Measurements from ENCODE around the gene KIF26A. TPM values are rescaled to one million over a fixed set of nuclear protein-coding genes. Genes with fewer than 3 reads are reported as not detected.

Gene KIF26A
- total and polyA plus RNA-seq, 2 donors (not counting 1 experiment from before 2014, with no cell fraction given), result 0.15 TPM; not detected in 1

- Histone ChIP-seq H3K79me2 (ENCODE audit: control insufficient read depth, insufficient read depth, low read length) (no peaks in the 10 kb centered on the region), H2AFZ (ENCODE audit: insufficient read depth, low read depth, low read length, poor library complexity, severe bottlenecking) (no peak overlapping the region), H3K36me3 (replicated peaks in 1 of 2; ENCODE audit: control extremely low read depth in 1 of 2, control insufficient read depth in 1 of 2, extremely low read depth in 1 of 2, insufficient read depth in 2 of 2, low read length in 1 of 2) (no peaks in the 10 kb centered on the region), H4K20me1 (ENCODE audit: control insufficient read depth, insufficient read depth, low read length, poor library complexity, severe bottlenecking) (no peaks in the 10 kb centered on the region), H3K4me1 (ENCODE audit: control insufficient read depth in 2 of 2, insufficient read depth in 2 of 2, low read length in 2 of 2) (peaks cover 16 to 17% of the 10 kb centered on the region in 2 donors), H3K4me3 (ENCODE audit: control extremely low read depth in 1 of 5, extremely low read depth in 1 of 5, insufficient read depth in 1 of 5, low read depth in 2 of 5, low read length in 4 of 5) (no peak overlapping the region), H3K9ac (ENCODE audit: low read length) (no peak overlapping the region), H3K9me3 (ENCODE audit: control extremely low read depth in 1 of 3, control insufficient read depth in 2 of 3, insufficient read depth in 1 of 3, low read length in 2 of 3) (peaks cover 0 to 45% (median 16%) of the 10 kb centered on the region in 3 donors), H3K4me2 (replicated peaks; ENCODE audit: low read depth, low read length, poor library complexity, severe bottlenecking) (no peak overlapping the region), H3K27me3 (replicated peaks in 1 of 4; ENCODE audit: control extremely low read depth in 1 of 4, control insufficient read depth in 3 of 4, insufficient read depth in 4 of 4, low read length in 3 of 4) (peaks cover 0 to 56% (median 17%) of the 10 kb centered on the region in 4 experiments), H3K27ac (ENCODE audit: low read length in 2 of 2) (no peak overlapping the region)
- H3K4me1 Mint-ChIP-seq, result peaks cover 8% of the 10 kb centered on the region
- TF ChIP-seq, protein P1, sequence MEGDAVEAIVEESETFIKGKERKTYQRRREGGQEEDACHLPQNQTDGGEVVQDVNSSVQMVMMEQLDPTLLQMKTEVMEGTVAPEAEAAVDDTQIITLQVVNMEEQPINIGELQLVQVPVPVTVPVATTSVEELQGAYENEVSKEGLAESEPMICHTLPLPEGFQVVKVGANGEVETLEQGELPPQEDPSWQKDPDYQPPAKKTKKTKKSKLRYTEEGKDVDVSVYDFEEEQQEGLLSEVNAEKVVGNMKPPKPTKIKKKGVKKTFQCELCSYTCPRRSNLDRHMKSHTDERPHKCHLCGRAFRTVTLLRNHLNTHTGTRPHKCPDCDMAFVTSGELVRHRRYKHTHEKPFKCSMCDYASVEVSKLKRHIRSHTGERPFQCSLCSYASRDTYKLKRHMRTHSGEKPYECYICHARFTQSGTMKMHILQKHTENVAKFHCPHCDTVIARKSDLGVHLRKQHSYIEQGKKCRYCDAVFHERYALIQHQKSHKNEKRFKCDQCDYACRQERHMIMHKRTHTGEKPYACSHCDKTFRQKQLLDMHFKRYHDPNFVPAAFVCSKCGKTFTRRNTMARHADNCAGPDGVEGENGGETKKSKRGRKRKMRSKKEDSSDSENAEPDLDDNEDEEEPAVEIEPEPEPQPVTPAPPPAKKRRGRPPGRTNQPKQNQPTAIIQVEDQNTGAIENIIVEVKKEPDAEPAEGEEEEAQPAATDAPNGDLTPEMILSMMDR (IDR thresholded peaks at IDR 0.05), result no peak
- no peak for TF ChIP-seq EZH2 (IDR thresholded peaks at IDR 0.05; ENCODE audit: borderline replicate concordance, insufficient read depth, low read depth, low read length, poor library complexity, severe bottlenecking)
- CTCF ChIA-PET, result interaction anchor here (0.8 kb wide), 1 partner anchor 55 kb away, joined by 3 read pairs; no protein-coding TSS in a partner anchor
- intact Hi-C loops (cut with micrococcal nuclease), result loop anchor here (1.0 kb wide), 1 partner anchor 54 kb away; no protein-coding TSS in a partner anchor
- H3K27ac Mint-ChIP-seq, result no peak overlapping the region
- POLR2A ChIA-PET, result no interaction called here
- no peak overlapping the region for H3K4me3 Mint-ChIP-seq
- H3K9me3 Mint-ChIP-seq (ENCODE audit: insufficient read depth), result peaks cover 3% of the 10 kb centered on the region
- peaks cover 45% of the 10 kb centered on the region for H3K27me3 Mint-ChIP-seq
- WGBS (ENCODE audit: insufficient coverage), result 73% methylated on average over 20 of the region's 23 CpGs
- DNase-seq (no peak), ATAC-seq (ENCODE audit: low read depth) (no peak)
These were observed 6.2 kb upstream of the KIF26A start for GRCh38 chr14:104131968-104132732.

DNA sequence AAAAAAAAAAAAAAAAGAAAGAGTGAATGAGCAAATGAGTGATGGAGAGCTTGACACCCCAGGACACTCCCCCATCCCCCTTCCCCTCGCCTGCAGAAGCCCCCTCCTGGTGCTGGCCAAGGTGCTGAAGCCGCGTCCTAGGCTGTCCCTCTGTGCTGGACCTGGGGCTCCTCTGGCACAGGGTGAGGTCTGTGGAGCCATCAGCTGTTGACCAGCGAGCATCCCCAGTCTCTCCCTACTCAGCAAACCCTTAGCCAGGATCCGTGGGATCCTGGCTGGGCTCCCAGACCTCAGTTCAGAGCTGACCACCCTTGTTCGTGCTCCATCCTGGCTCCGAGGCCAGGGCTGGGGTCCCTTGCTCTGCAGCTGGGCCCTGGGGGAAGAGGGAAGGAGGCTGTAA is 5.4 kb upstream of the KIF26A start:
- no peak overlapping the region for H2AFZ ChIP-seq (ENCODE audit: insufficient read depth, low read depth, low read length, poor library complexity, severe bottlenecking)
- peaks cover 0 to 38% (median 16%) of the 10 kb centered on the region in 3 donors for H3K9me3 ChIP-seq (ENCODE audit: control extremely low read depth in 1 of 3, control insufficient read depth in 2 of 3, insufficient read depth in 1 of 3, low read length in 2 of 3)
- no peak overlapping the region for H3K9ac ChIP-seq (ENCODE audit: low read length)
- peaks cover 0 to 63% (median 19%) of the 10 kb centered on the region in 4 experiments for H3K27me3 ChIP-seq (replicated peaks in 1 of 4; ENCODE audit: control extremely low read depth in 1 of 4, control insufficient read depth in 3 of 4, insufficient read depth in 4 of 4, low read length in 3 of 4)
- H3K36me3 ChIP-seq (replicated peaks in 1 of 2; ENCODE audit: control extremely low read depth in 1 of 2, control insufficient read depth in 1 of 2, extremely low read depth in 1 of 2, insufficient read depth in 2 of 2, low read length in 1 of 2), result no peaks in the 10 kb centered on the region
- no peak overlapping the region for H3K4me3 ChIP-seq (ENCODE audit: control extremely low read depth in 1 of 5, extremely low read depth in 1 of 5, insufficient read depth in 1 of 5, low read depth in 2 of 5, low read length in 4 of 5)
- H4K20me1 ChIP-seq (ENCODE audit: control insufficient read depth, insufficient read depth, low read length, poor library complexity, severe bottlenecking), result no peaks in the 10 kb centered on the region
- Mint-ChIP-seq H3K27me3 (peaks cover 40% of the 10 kb centered on the region), H3K4me1 (peaks cover 9% of the 10 kb centered on the region), H3K9me3 (ENCODE audit: insufficient read depth) (peaks cover 3% of the 10 kb centered on the region), H3K27ac (no peak overlapping the region), H3K4me3 (no peak overlapping the region)
- no peak overlapping the region for H3K4me2 ChIP-seq (replicated peaks; ENCODE audit: low read depth, low read length, poor library complexity, severe bottlenecking)
- intact Hi-C loops (cut with micrococcal nuclease), result no loop called here
- WGBS (ENCODE audit: insufficient coverage), result 55% methylated on average over 6 of the region's 7 CpGs
- ChIA-PET POLR2A (no interaction called here), CTCF (no interaction called here)
- no peak for DNase-seq
- H3K79me2 ChIP-seq (ENCODE audit: control insufficient read depth, insufficient read depth, low read length), result no peaks in the 10 kb centered on the region
- no peak for TF ChIP-seq EZH2 (IDR thresholded peaks at IDR 0.05; ENCODE audit: borderline replicate concordance, insufficient read depth, low read depth, low read length, poor library complexity, severe bottlenecking)
- TF ChIP-seq, protein P1 (IDR thresholded peaks at IDR 0.05), result no peak
- H3K4me1 ChIP-seq (ENCODE audit: control insufficient read depth in 2 of 2, insufficient read depth in 2 of 2, low read length in 2 of 2), result peaks cover 24% of the 10 kb centered on the region in 2 donors
- no peak overlapping the region for H3K27ac ChIP-seq (ENCODE audit: low read length in 2 of 2)
- no peak for ATAC-seq (ENCODE audit: low read depth)
